ENCODE results near the gene PRAMEF12. TPM values are rescaled to one million over a fixed set of nuclear protein-coding genes. Genes with fewer than 3 reads are reported as not detected.
"Not testable (repeated sequence)": the region's sequence is repeated elsewhere in the genome, so short reads cannot be mapped to it uniquely, and the experiment has no call there.

Gene PRAMEF12
- total and polyA plus RNA-seq, 4 donors: not detected

GRCh38 chr1:12776801-12777557 lies 3.4 kb downstream of the PRAMEF12 start:
- H3K27ac ChIP-seq (ENCODE audit: low read depth in 1 of 2, low read length in 2 of 2): no peak overlapping the region
- peaks cover 2% of the 10 kb centered on the region for H3K9me3 ChIP-seq (ENCODE audit: control insufficient read depth, low read length)
- no peak for DNase-seq
- 85 to 87% methylated on average over 15 of the region's 15 CpGs for WGBS, 2 donors
- H3K4me3 ChIP-seq (ENCODE audit: low read length in 2 of 2): no peak overlapping the region
- intact Hi-C loops (cut with DNase I): no loop called here
- no peaks in the 10 kb centered on the region for H3K4me1 ChIP-seq (ENCODE audit: control insufficient read depth in 1 of 2, insufficient read depth in 2 of 2, low read length in 2 of 2)
- no peaks in the 10 kb centered on the region for H3K27me3 ChIP-seq (ENCODE audit: control insufficient read depth in 1 of 2, insufficient read depth in 2 of 2, low read length in 1 of 2)
- H3K36me3 ChIP-seq (ENCODE audit: control insufficient read depth in 1 of 2, insufficient read depth in 2 of 2, low read length in 1 of 2): no peaks in the 10 kb centered on the region
- ATAC-seq (ENCODE audit: low FRiP score): no peak

GRCh38 chr1:12778061-12778460 lies 4.5 kb downstream of the PRAMEF12 start:
- H3K27me3 ChIP-seq (ENCODE audit: control insufficient read depth in 1 of 2, insufficient read depth in 2 of 2, low read length in 1 of 2): no peaks in the 10 kb centered on the region
- no peak for DNase-seq
- H3K4me3 ChIP-seq (ENCODE audit: low read length in 2 of 2): no peak overlapping the region
- intact Hi-C loops (cut with DNase I): no loop called here
- no peak overlapping the region for H3K27ac ChIP-seq (ENCODE audit: low read depth in 1 of 2, low read length in 2 of 2)
- no peak for ATAC-seq (ENCODE audit: low FRiP score)
- no peaks in the 10 kb centered on the region for H3K36me3 ChIP-seq (ENCODE audit: control insufficient read depth in 1 of 2, insufficient read depth in 2 of 2, low read length in 1 of 2)
- peaks cover 2% of the 10 kb centered on the region for H3K9me3 ChIP-seq (ENCODE audit: control insufficient read depth, low read length)
- WGBS, 2 donors: 79 to 81% methylated on average over 4 of the region's 4 CpGs
- no peaks in the 10 kb centered on the region for H3K4me1 ChIP-seq (ENCODE audit: control insufficient read depth in 1 of 2, insufficient read depth in 2 of 2, low read length in 2 of 2)

- Histone ChIP-seq H3K36me3 (ENCODE audit: control insufficient read depth in 1 of 2, insufficient read depth in 2 of 2, low read length in 1 of 2) (no peaks in the 10 kb centered on the region), H3K4me3 (ENCODE audit: low read length in 2 of 2) (no peak overlapping the region), H3K27me3 (ENCODE audit: control insufficient read depth in 1 of 2, insufficient read depth in 2 of 2, low read length in 1 of 2) (no peaks in the 10 kb centered on the region), H3K4me1 (ENCODE audit: control insufficient read depth in 1 of 2, insufficient read depth in 2 of 2, low read length in 2 of 2) (no peaks in the 10 kb centered on the region), H3K9me3 (ENCODE audit: control insufficient read depth, low read length) (peaks cover 4% of the 10 kb centered on the region), H3K27ac (ENCODE audit: low read depth in 1 of 2, low read length in 2 of 2) (no peak overlapping the region)
- intact Hi-C loops (cut with DNase I): no loop called here
- ATAC-seq (ENCODE audit: low FRiP score) (no peak), DNase-seq (no peak)
- 76 to 79% methylated on average over 6 of the region's 6 CpGs for WGBS, 2 donors
These were observed 5.4 kb downstream of the PRAMEF12 start for GRCh38 chr1:12778907-12779306.

DNA sequence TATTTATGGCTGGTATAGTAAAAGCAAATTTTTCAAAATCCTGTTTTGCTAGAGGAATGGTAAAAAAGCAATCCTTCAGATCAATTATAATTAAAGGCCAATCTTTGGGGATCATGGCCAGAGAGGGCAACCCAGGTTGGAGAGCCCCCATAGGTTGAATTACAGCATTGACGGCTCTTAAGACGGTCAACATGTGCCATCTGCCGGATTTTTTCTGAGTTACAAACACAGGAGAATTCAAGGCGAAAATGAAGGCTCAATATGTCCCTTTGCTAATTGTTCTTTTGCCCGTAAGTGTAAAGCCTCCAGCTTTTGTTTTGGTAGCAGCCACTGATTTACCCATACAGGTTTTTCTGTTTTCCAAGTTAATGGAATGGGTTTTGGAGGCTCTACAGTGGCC lies 8.0 kb downstream of the PRAMEF12 start:
- ATAC-seq (ENCODE audit: low FRiP score); H3K4me3 ChIP-seq (ENCODE audit: low read length in 2 of 2); H3K27me3 ChIP-seq (ENCODE audit: control insufficient read depth in 1 of 2, insufficient read depth in 2 of 2, low read length in 1 of 2); H3K4me1 ChIP-seq (ENCODE audit: control insufficient read depth in 1 of 2, insufficient read depth in 2 of 2, low read length in 2 of 2); DNase-seq; H3K9me3 ChIP-seq (ENCODE audit: control insufficient read depth, low read length); H3K36me3 ChIP-seq (ENCODE audit: control insufficient read depth in 1 of 2, insufficient read depth in 2 of 2, low read length in 1 of 2); intact Hi-C loops (cut with DNase I); H3K27ac ChIP-seq (ENCODE audit: low read depth in 1 of 2, low read length in 2 of 2): not testable (repeated sequence)
- 75 to 92% methylated on average over 4 to 5 of the region's 5 CpGs for WGBS, 2 donors

- H3K27me3 ChIP-seq (ENCODE audit: control insufficient read depth in 1 of 2, insufficient read depth in 2 of 2, low read length in 1 of 2); H3K4me3 ChIP-seq (ENCODE audit: low read length in 2 of 2); H3K27ac ChIP-seq (ENCODE audit: low read depth in 1 of 2, low read length in 2 of 2); H3K4me1 ChIP-seq (ENCODE audit: control insufficient read depth in 1 of 2, insufficient read depth in 2 of 2, low read length in 2 of 2); intact Hi-C loops (cut with DNase I); H3K9me3 ChIP-seq (ENCODE audit: control insufficient read depth, low read length); ATAC-seq (ENCODE audit: low FRiP score); H3K36me3 ChIP-seq (ENCODE audit: control insufficient read depth in 1 of 2, insufficient read depth in 2 of 2, low read length in 1 of 2): not testable (repeated sequence)
- 34 to 39% methylated on average over 6 of the region's 7 CpGs for WGBS, 2 donors
- peak in 1 of 2 donors; percentile 20 for DNase-seq
These were observed 10.2 kb downstream of the PRAMEF12 start for GRCh38 chr1:12783783-12784182.

DNA sequence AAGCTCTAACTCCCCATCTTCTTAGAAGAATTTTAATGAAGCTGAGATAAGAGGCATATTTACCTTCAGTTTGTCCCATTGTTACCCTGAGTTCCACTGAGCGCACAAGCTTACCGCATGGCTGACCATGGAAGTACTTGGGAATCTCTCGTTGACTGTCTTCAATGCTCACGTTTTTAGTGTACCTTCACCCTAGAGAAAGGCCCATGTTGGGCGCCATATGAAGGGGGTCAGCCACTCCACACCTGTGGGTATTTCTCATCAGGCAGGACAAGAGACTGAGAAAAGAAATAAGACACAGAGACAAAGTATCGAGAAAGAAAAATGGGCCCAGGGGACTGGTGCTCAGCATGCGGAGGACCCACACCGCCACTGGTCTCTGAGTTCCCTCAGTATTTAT lies 11.2 kb downstream of the PRAMEF12 start:
- ATAC-seq (ENCODE audit: low FRiP score); H3K36me3 ChIP-seq (ENCODE audit: control insufficient read depth in 1 of 2, insufficient read depth in 2 of 2, low read length in 1 of 2); H3K4me1 ChIP-seq (ENCODE audit: control insufficient read depth in 1 of 2, insufficient read depth in 2 of 2, low read length in 2 of 2); H3K9me3 ChIP-seq (ENCODE audit: control insufficient read depth, low read length); DNase-seq; H3K27me3 ChIP-seq (ENCODE audit: control insufficient read depth in 1 of 2, insufficient read depth in 2 of 2, low read length in 1 of 2); H3K4me3 ChIP-seq (ENCODE audit: low read length in 2 of 2); intact Hi-C loops (cut with DNase I); H3K27ac ChIP-seq (ENCODE audit: low read depth in 1 of 2, low read length in 2 of 2): not testable (repeated sequence)
- WGBS, 2 donors: 80 to 90% methylated on average over 7 to 8 of the region's 8 CpGs

DNA sequence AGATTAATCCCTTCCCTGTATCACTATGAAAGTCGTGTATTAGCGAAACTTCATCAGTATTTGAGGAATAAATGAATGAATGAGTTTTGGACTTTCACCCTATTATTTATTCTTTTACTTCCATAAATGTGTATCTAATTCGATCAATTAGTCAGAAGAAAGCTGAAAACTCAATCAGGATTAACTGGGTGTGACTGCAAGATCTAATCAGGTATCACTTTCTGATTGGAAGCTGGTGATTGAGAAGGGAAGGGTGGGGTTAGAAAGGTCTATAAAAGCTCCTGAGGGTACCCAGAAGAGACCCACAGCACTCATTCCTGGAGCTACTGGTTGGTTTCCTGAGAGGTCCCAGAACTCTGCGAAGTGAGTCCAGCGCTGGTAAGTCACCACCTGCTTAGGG lies 17.6 kb downstream of the PRAMEF12 start, which contains the start of gene PRAMEF1:
PRAMEF1 (plus strand) TSS at position 301 of the 400 bp plus-strand sequence. CDS start 1,831 bp downstream, outside the sequence.
- H3K4me3 ChIP-seq (ENCODE audit: low read length in 2 of 2); intact Hi-C loops (cut with DNase I); H3K9me3 ChIP-seq (ENCODE audit: control insufficient read depth, low read length); H3K27ac ChIP-seq (ENCODE audit: low read depth in 1 of 2, low read length in 2 of 2); H3K27me3 ChIP-seq (ENCODE audit: control insufficient read depth in 1 of 2, insufficient read depth in 2 of 2, low read length in 1 of 2); H3K4me1 ChIP-seq (ENCODE audit: control insufficient read depth in 1 of 2, insufficient read depth in 2 of 2, low read length in 2 of 2); ATAC-seq (ENCODE audit: low FRiP score); DNase-seq; H3K36me3 ChIP-seq (ENCODE audit: control insufficient read depth in 1 of 2, insufficient read depth in 2 of 2, low read length in 1 of 2): not testable (repeated sequence)
- WGBS, 2 donors: 74 to 80% methylated on average over 3 to 5 of the region's 5 CpGs

GRCh38 chr1:12798911-12799310 lies 25.4 kb downstream of the PRAMEF12 start:
- ATAC-seq (ENCODE audit: low FRiP score): no peak

GRCh38 chr1:12799730-12800129 lies 26.2 kb downstream of the PRAMEF12 start:
- H3K36me3 ChIP-seq (ENCODE audit: control insufficient read depth in 1 of 2, insufficient read depth in 2 of 2, low read length in 1 of 2): no peaks in the 10 kb centered on the region
- intact Hi-C loops (cut with DNase I): no loop called here
- no peak overlapping the region for H3K27ac ChIP-seq (ENCODE audit: low read depth in 1 of 2, low read length in 2 of 2)
- DNase-seq (no peak), ATAC-seq (ENCODE audit: low FRiP score) (no peak)
- H3K27me3 ChIP-seq (ENCODE audit: control insufficient read depth in 1 of 2, insufficient read depth in 2 of 2, low read length in 1 of 2): no peaks in the 10 kb centered on the region
- WGBS, 2 donors: 73 to 84% methylated on average over 2 of the region's 2 CpGs
- H3K9me3 ChIP-seq (ENCODE audit: control insufficient read depth, low read length): no peaks in the 10 kb centered on the region
- no peaks in the 10 kb centered on the region for H3K4me1 ChIP-seq (ENCODE audit: control insufficient read depth in 1 of 2, insufficient read depth in 2 of 2, low read length in 2 of 2)
- H3K4me3 ChIP-seq (ENCODE audit: low read length in 2 of 2): no peak overlapping the region

More at GRCh38 chr1:12798911-12799310, 25.4 kb downstream of the PRAMEF12 start:
- WGBS, 2 donors: 51 to 68% methylated on average over 4 of the region's 4 CpGs
- intact Hi-C loops (cut with DNase I): no loop called here
- DNase-seq: no peak
- Histone ChIP-seq H3K27ac (ENCODE audit: low read depth in 1 of 2, low read length in 2 of 2) (no peak overlapping the region), H3K4me1 (ENCODE audit: control insufficient read depth in 1 of 2, insufficient read depth in 2 of 2, low read length in 2 of 2) (no peaks in the 10 kb centered on the region), H3K4me3 (ENCODE audit: low read length in 2 of 2) (no peak overlapping the region), H3K36me3 (ENCODE audit: control insufficient read depth in 1 of 2, insufficient read depth in 2 of 2, low read length in 1 of 2) (no peaks in the 10 kb centered on the region), H3K27me3 (ENCODE audit: control insufficient read depth in 1 of 2, insufficient read depth in 2 of 2, low read length in 1 of 2) (no peaks in the 10 kb centered on the region), H3K9me3 (ENCODE audit: control insufficient read depth, low read length) (no peaks in the 10 kb centered on the region)

All from aorta (tissue), 5 donors.